GDM1 (cell line): ENCODE data around the gene FEM1C.
"Not testable (repeated sequence)": the region's sequence is repeated elsewhere in the genome, so short reads cannot be mapped to it uniquely, and the experiment has no call there.

Source experiments
- DNase-seq: peaks from one replicate; lab custom pipeline; 2025; lab: John Stamatoyannopoulos, UW

Gene FEM1C

DNA sequence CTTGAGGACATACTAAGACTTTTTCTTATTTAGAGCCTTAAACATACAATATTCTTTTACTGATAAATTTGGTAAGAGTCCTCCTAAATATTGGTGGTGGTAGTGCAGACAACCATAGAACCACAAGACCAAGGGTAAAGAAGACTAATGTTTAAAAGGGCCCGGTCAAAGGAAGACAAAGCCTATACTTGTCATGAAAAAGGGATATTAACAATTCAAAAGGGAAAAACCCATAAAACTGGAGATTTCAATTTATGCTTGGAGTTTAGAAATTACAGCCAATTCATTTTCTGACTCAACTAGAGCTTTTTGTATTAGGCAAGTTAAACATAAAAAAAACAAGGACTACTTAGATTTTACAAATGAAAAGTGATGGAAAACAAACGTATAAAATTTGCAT is 24.4 kb downstream of the FEM1C start:
- no peak for DNase-seq

- DNase-seq, result no peak
Measured at GRCh38 chr5:115516372-115516771, 28.2 kb downstream of the FEM1C start.

GRCh38 chr5:115514220-115514619 is 30.4 kb downstream of the FEM1C start:
- DNase-seq, result no peak

GRCh38 chr5:115511632-115512031 is 32.9 kb downstream of the FEM1C start:
- DNase-seq, result no peak

DNA sequence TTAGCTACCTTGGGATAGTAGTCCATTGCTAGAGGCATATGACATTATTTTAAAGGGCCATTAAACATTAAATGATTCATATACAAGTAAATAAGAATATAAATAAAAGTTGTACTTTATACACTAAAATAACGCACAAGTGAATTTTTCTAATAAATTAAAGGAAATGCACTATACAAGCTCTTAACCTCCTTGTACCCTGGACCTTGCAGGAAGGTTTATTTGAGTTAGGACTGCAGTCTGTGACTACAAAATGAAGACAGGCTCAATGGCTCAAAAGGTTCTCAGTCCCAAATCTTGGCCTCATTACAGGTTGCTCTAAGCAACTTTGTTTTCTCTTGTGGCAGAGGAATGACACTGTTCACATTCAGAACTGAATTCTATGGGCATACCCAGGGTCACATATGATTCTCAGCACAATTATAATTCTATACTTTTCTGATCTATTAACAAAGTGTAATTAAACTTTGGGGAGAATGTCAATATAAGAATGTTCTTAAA is 34.4 kb downstream of the FEM1C start:
- no peak for DNase-seq

GRCh38 chr5:115509547-115509946 is 35.0 kb downstream of the FEM1C start:
- no peak for DNase-seq

- DNase-seq, result no peak
Measured at GRCh38 chr5:115507681-115508080, 36.9 kb downstream of the FEM1C start.

DNA sequence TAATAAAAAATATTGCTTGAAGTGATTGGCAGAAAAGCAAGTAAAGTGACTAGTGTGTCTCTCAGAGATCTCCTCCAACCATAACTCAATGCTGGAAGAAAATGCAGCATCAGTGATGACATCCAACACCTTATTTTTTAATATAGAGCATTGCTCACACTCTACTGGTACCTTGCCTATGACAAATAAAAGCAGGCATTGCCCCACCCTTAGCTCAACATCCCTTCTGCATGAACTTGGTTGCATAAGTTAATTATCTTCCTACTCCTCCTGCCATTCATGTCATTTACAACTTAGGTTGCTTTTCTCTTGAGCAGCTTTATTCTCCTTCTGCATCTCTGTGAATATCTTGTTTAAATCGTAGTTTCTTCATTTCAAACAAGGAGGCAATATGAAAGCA is 41.2 kb downstream of the FEM1C start:
- DNase-seq, result no peak

DNA sequence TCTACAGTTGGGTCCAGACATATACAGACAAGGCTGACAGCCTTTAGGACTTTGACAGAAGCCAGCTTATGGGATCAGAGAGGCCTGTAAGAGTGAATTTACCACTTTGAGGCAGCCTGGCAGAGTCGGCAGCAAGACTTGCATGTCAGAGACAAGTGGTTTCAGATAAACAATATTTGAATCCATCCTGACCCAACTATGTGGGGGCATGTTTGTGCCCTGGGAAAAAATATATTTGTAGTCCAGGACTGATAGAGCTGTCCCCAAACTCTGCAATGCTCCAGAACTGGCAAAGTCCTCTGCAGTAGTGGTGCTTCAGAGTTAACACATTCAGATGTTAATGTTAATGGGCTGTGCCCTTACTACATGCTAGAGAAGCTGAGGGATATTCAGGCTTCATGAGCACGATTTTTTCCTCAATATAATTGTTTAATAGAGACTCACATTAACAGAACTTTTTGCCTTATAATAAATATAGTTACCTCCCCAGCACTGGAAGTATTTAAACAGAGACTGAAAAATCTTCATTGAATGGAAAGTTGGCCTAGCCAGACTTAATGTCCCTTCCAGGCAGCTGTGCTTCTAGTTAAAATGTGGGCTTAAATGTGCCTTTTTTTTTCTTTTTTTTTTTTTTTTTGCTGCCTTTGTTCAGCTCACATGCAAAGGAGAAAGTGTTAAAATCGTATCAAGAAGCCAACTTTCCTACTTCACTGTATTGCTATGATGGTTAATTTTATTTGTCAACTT is 42.9 kb downstream of the FEM1C start:
- DNase-seq, result no peak

DNA sequence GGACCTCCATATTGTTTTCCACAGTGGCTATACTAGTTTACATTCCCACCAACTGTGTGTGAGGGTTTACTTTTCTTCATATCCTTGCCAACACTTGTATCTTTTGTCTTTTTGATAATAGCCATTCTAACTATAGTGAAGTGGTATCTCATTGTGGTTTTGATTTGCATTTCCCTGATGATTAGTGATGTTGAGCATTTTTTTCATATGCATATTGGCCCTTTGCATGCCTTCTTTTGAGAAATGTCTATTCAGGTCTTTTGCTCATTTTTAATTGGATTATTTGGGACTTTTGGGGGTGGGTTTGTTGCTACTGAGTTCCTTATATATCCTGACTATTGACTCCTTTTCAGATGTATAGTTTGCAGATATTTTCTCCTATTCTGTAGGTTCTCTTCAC is 44.4 kb downstream of the FEM1C start:
- DNase-seq, result no peak

DNA sequence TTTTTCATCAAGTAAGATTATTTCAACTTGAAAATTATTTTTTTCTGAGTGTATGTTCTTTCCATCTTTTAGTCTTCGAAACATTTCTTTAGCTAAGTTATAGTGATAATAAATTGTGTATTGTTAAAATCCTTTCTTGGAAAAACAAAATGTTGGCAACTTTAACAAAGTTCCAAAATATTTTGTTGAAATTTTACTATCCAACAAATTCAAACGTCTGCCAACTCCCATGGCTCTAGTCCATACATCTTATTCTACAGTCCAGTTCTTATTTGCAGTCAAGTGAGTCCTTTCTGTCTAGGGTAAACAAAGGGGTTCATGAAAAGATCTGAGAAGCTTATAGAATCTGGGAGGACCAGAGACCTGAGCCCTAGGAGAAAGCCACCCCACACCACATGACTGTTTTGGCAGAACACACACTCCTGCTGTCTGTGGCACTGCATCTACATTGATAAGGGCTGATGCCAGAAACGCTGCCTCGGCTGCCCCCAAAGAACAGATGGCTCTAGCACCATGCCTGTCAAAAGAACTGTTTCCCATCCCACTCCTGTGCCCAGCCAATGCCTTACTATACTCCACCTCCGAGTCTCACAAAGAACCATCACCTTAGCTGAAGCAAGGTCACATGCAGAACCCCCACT is 47.5 kb downstream of the FEM1C start:
- DNase-seq, result no peak

GRCh38 chr5:115494570-115495289 is 49.8 kb downstream of the FEM1C start:
- no peak for DNase-seq

GRCh38 chr5:115490596-115490995 is 54.0 kb downstream of the FEM1C start:
- no peak for DNase-seq

GRCh38 chr5:115489733-115490132 is 54.8 kb downstream of the FEM1C start:
- DNase-seq, result no peak

DNA sequence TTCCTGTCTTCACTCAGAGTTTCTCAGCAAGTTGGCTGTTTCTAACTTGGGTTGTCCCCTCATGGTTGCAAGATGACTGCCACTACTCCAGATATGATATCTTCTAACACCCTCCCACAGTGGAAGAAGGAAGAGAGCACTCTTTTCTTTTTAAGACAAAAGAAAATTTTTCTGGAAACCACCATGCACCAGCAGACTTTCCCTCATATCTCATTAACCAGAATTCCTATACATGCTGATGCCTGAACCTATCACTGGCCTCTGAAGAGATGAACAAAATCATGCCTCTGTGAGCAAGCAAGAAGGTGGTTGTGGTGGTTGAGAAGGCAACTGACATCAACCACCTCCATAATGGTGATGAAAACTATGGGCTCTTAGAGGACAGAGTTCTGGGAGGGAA is 56.8 kb downstream of the FEM1C start:
- DNase-seq, result no peak

DNA sequence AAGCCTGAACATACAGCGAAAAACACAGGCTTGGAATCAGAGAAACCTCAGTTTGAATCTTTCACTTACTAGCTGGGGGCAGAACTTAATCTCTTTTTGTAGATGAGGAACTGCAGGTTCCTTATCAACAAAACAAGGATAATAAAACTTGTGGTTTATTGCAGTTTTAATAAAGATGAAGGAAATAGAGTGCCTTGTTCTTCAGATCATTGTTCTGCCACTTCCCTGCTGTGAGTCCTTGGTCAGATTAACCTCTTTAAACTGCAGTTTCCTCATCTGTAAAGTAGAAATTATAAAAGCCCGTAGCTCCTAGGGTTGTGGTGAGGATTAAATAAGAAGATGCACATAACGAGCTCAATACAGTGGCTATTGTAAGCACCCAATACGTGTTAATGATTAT is 57.4 kb downstream of the FEM1C start:
- DNase-seq, result no peak

DNA sequence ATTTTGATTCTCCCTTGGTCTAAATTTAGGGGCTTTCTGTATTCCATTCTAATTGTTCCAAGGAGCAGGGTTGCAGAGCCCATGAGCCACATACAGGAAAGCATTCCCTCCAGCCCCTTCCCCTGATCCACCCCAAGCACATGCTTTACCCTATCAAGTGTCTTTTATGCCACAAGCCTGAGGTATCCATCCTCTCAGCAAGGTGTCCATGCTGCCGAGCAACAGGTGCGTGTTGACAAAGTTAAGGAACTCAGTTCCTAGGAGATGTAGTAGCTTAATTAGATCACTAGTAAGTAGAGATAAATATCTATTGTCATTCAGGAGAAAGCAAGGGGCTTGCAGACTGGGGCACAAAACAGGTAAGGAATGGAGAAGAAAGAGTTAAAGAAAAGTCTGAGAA is 57.8 kb downstream of the FEM1C start:
- no peak for DNase-seq

GRCh38 chr5:115484368-115484767 is 60.2 kb downstream of the FEM1C start:
- DNase-seq, result no peak

GRCh38 chr5:115480900-115481299 is 63.7 kb downstream of the FEM1C start:
- no peak for DNase-seq

DNA sequence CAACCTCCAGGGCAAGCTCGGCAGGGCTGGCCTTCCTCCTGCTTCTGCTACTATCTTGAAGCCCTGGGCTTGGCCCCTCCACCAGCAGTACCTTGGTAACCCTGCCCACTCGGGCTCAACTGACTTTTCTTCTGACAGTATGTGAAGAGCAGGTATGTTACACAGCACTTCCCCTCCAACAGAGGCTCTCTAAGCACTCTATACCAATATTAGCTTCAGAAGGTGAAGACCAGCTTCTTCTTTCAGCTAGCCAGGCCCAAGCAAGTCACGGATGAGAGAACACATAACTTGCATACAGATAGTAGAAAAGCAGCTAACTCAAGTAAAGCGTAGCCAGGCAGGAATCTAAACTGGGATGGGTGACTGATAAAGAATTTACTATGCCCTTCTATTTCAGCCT is 64.3 kb downstream of the FEM1C start:
- no peak for DNase-seq

DNA sequence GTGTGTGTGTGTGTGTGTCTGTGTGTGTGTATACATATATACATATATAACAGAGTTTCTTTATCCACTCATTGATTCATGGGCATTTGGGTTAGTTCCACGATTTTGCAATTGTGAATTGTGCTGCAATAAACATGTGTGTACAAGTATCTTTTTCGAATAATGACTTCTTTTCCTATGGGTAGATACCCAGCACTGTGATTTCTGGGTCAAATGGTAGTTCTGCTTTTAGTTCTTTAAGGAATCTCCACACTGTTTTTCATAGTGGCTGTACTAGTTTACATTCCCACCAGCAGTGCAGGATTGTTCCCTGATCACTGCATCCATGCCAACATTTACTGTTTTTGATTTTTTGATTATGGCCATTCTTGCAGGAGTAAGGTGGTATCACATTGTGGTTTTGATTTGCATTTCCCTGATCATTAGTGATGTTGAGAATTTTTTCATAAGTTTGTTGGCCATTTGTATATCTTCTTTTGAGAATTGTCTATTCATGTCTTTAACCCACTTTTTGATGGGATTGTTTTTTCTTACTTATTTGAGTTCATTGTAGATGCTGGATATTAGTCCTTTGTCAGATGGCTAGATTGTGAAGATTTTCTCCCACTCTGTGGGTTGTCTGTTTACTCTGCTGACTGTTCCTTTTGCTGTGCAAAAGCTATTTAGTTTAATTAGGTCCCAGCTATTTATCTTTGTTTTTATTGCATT is 65.3 kb downstream of the FEM1C start:
- not testable (repeated sequence) for DNase-seq

GRCh38 chr5:115478281-115478680 is 66.3 kb downstream of the FEM1C start:
- DNase-seq, result no peak
